Fibroblast of upper back skin (primary cell): Measurements from ENCODE around the gene VSIG10L.

Experiments used
- DNase-seq: peaks from one replicate; pipeline ENCODE4 v3.0.0-alpha.2; 2013

Gene VSIG10L

DNA sequence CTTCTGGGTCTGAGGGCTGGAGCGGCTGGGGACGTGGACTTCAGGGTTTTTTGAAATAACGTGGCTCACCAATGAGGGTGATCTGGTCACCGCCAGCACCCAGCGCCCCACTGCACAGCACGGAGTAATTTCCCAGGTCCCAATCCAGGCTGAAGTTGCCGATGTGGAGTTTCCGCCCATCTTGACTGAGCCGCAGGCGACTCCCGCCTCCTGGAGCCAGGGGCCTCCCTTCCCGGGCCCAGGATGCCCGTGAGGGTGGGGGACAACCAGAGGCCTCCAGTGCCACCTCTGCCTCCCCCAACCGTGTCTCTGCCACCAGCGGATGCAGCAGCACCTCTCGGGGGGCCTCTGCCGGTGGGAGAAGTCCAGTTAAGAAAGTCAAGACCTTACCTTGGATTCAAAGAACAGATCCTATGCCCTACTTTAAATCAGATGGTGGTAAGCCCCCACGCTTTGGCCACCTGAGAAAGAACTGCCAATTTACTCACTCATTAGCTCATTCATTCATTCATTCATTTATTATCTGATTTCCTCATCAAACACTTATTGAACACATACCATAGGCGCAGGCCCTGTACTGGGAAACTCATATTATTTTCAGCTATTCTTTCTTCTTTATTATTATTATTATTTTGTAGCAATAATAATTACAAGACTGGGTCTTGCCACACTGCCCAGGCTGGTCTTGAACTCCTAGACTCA, 3.9 kb downstream of the VSIG10L start:
- no peak for DNase-seq

DNA sequence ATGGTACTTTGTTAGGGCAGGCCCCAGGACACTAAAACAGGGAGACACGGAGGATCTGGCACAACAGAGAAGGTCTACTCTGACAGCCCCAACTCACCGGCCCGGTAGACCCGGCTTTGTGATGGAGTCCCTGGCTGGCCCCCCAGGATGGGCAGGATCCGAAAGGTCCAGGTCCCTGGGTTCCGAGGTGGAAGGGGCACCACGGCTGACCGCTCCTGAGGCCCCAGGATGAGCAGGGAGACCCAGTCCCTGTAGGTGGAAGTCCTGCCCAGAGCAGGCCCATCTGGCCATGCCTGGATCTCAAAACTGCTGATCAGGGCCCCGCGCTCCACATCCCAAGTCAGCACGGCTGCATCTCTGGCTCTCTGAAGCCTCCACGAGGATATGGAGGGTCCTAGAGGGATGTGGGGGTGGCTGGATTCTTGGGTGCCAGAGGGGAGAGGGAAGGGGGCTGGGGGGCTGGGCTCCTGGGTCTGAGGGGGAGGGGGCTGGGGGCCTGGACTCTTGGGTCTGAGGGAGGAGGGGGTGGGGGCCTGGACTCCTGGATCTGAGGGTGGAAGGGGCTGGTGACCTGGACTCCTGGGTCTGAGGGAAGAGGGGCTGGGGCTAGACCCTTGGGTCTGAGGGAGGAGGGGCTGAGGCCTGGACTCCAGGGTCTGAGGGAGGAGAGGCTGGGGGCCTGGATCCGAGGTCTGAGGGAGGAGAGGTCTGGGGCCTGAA, 4.6 kb downstream of the VSIG10L start:
- no peak for DNase-seq

DNA sequence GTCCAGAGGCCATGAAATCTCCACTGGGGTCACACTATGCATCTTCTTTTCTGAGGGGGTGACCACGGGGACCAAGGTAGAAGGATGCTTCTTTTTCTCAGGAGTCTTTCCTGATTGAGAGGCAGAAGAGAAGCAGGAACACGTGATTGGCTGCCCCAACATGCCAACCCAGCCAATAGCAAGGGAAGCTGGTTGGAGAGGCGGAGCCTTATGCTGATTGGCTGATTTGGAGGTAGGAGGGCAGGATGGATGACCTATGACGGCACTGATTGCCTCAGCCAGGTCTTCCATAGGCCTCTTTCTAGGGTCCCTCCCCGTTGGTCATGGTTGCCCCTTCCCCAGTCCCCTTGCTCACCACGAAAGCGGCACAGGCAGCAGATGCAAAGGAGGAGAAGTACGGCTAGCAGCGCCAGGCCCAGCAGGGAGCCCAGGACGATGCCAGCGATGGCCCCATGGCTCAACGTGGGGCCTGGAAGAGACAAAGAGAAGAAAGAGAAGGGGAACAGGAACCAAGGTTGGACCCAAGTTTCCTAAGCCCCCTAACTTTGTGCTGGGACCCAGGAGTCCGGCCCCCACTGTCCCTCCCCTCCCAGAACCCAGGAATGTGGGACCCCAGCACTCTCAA, 8.0 kb downstream of the VSIG10L start:
- DNase-seq = no peak

DNA sequence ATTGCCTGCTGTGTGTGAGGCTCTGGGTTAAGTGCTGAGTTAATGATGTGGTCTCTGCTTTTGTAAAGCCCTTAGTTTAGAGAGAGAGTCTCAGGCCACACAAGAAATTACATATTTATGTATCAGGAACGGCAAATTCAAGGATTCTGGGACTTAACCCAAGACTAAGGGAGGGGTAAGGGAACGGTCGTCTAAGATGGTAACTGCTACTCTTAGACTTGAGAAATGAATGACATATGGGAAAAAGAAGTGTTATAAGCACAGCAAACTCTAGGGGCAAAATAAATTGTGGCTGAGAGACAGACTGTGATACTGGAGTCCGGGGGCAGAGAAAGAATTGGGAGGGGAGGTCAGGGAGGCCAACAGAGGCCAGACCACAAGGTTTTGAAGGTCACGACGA, 10.2 kb downstream of the VSIG10L start:
- no peak for DNase-seq

DNA sequence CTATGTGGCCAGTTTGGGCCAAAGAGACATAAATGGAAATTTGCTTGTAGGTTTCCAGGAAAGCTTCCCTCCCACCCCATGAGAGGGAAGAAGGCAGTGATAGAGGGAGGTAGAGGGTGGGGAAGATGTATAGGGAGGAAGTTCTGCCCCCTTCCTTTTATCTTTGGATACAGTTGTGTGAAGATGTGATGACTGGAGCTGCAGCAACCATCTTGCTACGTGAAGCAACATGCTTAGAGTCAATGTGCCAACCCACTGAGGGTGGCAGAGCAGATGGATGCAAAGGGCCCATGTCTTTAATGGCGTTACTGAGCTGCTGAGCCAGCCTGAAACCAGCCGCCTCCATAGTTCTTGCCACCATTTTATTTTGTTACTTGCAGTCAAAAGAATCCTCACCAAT, 10.7 kb downstream of the VSIG10L start:
- no peak for DNase-seq

DNA sequence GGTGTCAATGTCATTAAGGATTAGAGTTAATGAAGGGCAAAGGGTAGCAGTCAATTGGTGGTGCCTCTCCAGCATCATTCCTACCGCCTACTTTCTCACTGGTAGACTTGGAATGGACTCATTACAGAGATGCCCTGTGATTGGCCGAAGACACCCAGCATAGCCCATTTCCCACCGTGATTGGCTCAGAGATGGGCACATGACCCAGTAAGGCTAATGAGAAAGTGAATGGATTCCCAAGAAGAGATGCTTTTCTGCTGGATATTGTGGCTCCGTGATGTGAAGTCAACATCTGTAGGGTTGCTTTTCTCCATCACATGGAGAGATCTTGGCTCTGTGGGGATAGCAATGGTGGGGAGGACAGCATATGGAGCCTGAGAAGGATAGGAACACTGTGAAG, 11.6 kb downstream of the VSIG10L start:
- DNase-seq = no peak

DNA sequence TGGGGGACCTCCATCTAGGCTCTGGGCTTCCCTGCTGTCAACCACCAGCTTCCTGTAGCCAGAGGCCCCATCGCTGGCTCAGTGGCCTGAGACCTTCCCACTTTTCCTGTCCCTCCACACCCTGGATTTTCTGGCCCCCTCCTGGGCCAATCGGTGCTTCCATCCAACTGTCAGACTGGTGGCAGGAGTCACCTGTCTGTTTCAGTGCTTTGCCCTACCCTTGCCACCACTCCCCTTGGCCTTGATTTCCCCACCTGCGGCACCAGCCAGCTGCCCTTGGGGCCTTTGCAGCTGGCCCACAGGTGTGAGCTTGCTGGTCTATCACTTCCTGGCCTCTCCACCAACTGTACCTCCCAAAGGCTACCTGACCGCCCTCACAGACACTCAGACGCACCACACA, 12.5 kb downstream of the VSIG10L start:
- DNase-seq = no peak

DNA sequence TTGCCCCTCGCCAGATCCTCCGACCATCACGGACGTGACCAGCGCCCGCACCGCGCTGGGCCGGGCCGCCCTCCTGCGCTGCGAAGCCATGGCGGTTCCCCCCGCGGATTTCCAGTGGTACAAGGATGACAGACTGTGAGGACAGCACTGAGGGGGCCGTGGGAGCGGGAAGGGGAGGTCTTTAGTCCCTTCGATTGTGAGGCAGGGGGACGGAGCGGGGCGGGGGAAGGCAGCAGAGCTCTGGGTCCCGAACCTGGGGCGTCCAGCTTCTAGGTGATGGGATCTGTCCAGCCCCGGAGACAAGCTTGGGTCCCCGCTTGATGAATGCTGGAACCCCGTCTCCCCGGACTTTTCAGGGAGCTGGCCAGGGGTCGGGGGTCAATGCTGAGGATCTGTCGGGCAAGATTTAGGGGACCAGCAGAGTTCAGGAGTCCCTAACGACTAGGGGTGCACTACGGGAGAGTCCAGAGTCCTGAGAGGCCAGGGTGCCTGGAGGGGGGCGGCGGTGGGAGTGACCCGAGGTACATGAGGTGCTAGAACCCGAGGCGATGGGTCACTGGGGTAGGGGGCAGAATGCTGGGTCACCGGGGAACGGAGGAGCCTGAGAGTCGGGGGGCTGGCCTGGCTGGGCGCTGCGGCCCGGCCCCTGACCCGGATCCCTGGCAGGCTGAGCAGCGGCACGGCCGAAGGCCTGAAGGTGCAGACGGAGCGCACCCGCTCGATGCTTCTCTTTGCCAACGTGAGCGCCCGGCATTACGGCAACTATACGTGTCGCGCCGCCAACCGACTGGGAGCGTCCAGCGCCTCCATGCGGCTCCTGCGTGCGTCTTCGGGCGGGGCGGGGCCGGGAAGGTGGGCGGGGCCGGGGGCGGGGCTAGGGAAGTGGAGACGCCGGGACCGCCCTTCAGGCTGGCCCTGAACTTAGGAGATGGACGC, 14.6 kb downstream of the VSIG10L start:
- DNase-seq = peak; percentile 12

DNA sequence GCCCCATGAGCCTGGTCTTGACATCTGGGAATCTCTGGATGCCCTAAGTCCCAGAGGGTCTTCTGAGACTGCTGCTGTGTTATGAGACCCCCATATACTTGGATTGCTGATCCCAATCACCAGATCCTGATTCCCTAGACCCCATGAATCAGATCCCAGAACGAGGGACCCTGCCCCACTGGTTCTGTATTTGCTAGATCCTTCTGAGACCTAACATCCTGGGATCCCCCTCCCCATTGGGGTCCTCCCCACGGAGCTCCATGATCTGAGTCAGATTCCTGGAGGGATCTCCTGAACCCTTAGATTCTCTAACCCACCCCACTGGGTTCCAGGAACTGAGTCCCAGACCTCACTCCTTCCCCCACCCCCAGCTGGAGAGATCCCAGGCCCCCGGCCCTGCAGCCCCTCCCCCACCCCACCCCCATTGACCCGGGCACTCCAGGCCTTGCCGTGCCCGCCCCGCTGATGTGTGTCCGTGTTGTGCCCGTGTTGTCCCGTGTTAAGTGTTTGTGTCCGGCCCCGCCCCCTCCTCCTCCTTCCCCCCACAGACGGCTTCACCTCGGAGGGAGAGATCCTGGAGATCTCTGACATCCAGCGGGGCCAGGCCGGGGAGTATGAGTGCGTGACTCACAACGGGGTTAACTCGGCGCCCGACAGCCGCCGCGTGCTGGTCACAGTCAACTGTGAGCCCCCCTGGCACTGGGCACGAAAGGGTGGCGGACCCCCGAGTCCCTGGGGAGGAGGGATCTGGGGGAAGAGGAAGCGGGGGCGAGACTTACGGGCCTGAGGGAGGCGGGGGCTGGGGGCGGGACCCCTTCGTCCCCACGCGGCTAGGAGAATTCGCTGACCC, 15.5 kb downstream of the VSIG10L start:
- DNase-seq = no peak

DNA sequence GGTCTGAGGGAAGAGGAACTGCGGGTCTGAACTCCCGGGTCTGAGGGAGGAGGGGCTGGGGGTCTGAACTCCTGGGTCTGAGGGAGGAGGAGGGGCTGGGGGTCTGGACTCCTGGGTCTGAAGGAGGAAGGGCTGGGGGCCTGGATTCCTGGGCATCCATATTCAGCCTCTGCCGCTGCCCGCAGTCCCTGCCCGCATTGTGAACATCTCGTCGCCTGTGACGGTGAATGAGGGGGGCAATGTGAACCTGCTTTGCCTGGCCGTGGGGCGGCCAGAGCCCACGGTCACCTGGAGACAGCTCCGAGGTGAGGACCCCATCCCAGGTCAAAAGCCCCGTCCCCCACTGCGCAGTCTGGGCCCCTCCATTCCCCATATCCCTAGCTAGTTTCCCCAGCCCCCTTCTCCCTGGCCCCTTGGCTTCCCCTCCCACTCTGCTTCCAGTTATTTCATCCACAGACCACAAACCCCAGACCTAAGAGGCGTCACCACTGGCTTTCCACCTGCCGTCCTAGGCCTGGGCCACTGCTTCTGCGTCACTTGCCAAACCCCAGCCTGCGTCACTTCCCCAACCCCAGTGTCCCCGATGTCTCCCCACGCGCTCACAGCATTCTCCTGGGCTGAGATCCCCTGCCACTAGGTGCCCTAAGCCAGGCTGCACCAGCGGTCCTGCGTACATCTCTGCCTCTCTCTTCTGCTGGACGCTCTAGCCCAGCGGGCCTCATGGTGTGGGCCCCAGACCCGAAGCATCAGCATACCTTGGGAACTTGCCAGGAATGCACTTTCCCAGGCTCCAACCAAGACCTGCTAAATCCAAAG, 16.6 kb downstream of the VSIG10L start:
- no peak for DNase-seq

DNA sequence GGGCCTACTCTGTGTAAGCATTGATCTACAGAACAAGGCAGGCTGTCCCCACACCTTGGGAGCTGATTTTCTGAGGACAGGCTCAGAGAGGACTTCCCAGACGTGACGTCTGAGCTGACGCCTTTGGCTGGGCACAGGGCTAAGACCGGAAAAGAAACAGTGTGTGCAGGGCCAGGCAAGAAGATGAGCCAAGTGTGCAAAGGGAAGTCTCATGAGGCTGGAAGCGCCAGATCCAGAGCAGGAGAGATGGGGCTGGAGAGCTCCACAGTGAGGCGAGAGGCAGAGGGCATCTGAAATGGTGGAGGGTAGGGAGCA, 17.8 kb downstream of the VSIG10L start:
- no peak for DNase-seq

DNA sequence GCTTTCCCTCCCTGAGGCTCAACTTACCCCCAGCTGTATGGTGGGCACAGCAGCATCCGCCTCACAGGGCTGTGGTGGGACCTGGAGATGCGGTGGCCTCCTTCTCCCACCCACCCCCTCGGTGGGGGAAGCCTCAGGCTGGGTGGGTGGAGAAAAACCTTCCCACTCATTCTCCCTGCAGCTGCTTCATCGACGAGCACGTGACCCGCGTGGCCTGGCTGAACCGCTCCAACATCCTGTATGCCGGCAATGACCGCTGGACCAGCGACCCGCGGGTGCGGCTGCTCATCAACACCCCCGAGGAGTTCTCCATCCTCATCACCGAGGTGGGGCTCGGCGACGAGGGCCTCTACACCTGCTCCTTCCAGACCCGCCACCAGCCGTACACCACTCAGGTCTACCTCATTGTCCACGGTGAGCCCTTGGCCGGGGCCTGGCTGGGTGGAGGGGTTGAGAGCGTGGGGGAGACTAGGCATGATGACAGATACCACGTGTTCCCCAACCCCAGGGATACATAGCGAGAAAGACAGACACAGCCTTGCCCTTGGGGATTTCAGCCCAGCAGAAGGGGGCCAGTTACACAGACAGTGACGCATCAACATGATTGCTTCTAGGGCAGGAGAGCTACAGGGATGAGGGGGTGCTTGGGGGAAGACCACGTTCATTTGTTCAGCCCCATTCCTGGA, 18.3 kb downstream of the VSIG10L start:
- DNase-seq = no peak

DNA sequence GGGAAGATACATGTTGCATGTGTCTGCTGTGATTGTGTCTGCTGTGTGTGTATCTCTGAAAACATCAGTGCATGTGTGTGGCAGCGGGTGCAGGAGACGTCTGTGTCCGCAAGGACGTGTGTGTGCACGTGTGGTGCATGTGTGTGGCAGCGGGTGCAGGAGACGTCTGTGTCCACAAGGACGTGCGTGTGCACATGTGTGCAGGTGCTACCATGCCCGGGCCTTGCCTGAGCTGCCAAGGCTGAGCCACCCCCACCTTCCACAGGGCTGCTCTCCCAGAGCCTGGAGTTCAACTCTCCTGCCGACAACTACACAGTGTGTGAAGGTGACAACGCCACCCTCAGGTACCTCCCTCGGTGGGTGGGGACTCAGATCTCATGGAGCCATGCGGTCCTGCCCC, 20.1 kb downstream of the VSIG10L start:
- DNase-seq = no peak

DNA sequence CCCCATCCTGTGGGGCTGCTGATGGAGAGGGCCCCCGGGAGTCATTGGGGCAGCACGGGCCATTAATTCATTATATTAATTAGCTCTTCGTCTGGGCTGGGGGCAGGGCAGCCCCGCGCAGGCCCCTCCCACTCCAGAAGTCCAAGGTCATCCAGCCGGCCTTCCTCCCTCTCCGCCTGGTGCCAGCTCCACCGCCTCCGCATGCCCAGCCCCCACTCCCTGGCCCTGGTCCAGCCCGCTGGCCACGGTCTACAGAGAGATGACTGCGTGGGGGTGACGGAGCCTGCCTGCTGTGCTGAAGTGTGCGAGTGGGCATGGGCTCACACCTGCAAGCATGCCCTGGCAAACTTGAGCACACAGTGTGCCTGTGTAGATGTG, 21.7 kb downstream of the VSIG10L start:
- DNase-seq = no peak

DNA sequence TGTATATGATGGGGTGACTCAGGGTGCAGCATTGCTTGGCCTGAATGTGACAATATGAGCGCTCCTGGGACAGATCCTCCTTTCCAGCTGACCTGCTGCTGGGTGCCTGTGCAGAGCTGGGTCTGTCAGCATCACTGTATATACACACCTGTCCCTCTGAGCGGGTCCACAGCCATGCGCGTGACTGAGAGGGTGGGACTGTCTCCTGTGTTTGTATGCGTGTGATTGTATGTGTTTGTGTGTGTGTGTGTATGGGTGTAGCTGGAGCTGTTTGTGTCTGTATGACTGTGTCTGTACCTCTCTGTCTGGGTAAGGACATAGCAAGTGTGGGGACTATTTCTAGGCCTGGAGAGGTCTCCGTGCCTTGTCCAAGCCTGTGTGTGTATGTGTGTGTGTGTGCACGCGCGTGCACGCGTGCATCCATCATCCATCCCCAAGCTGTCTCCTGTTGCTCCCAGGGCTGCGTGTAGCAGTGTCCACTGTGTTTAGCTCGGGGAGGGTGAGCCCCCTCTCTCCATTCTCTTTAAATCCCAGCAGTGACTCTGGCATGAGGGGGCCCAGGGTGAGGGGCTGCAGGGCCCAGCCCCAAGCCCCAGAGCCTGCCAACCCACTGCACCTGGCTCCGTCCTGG, 22.2 kb downstream of the VSIG10L start:
- DNase-seq = no peak

DNA sequence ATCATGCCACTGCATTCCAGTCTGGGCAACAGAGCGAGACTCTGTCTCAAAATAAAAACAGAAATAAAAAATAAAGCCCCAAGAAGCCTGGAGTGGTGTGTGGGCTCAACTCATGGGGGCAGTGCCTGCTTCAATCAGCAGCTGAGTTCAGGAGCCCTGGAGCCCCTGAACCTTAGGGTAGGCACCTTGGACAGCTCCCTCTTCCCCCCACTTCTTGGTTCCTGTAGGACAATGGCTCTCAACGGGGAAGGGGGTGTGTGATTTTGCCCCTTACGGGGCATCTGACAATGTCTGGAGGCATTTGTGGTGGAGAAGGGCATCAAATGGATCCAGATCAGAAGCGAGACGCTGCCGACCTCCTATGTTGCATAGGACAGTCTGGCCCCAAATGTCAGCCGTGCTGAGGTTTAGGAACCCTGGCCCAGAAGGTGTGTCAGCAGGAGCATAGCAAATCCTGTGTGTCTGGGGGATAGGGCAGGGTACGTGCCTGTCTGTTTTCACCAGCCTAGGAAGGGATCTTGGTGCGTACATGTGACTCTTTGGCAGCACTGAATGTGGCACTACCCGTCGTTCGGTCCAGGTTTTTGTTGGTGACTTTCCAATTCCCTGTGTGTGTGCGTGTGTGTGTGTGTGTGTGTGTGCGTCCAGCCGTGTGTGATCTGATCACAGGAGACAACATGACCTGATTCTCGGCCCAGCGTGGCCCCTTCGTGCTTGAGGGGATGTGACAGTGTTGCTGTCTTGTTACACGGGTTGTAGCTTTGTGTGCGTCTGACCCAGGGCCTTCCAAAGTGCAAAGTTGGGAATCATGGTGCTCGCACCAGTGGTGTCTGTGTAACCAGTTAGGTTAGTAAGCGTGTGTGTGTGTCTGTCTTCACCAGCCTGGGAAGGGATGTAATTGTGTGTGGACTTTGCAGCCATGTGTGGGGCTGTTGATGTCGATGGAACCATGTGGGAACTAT, 23.0 kb downstream of the VSIG10L start:
- DNase-seq = no peak

DNA sequence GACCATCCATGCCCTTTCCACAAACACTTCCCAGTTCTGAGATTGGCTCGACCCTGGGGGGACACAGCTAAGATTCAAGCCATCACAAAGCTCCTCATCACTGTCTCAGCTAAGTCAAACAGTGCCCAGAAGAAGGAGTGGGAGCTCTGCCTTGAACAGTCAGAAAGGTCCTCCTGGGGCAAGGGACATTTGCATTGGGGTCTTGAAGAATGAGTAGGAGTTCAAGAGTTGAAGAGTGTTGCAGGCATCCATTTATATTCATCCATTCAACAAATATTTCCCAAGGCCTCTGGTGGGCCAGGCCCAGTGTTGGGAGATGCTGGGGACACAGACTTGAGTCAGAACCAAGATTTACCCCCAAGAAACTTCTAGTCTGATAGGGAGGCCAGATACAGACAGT, 24.0 kb downstream of the VSIG10L start:
- no peak for DNase-seq

DNA sequence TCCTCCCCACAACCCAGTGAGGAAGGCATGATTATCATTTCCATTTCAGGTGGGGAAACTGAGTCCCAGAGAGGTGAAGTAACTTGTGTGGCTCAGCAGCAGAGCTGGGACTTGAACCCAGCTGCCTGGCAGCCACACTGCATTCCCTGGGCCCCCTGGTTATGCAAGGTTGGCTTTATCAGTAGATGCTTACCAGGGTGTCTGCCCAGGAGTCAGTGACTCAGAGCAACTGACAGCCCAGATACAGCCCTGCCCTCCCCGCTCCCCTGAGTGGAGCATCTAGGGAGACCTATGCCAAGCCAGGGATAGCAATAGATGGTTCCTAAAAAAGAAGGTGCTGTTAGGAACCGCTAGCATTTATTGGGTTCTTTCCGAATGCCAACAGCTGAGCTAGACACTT, 24.6 kb downstream of the VSIG10L start:
- DNase-seq = no peak

DNA sequence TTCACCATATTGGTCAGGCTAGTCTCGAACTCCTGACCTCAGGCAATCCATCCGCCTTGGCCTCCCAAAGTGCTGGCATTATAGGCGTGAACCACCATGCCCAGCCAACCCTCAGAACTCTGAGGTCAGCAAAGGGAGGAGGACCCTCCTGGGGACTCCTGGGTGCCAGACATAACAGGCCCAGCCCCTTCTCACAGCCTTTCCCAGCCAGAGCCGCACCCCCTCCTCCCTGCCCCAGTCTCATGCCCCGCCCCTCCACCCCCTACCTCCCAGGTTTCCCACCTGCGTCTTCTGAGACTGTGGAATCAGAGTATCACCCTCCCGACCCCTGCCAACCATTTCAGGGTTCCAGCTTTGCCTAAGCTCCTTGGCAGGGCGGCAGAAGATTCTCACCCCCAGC, 25.3 kb downstream of the VSIG10L start:
- no peak for DNase-seq
